GM21526 (cell line): Measurements from ENCODE around the gene AVP.
"Not testable (repeated sequence)": the region's sequence is repeated elsewhere in the genome, so short reads cannot be mapped to it uniquely, and the experiment has no call there.

Experiments
- ATAC-seq: cut with Tn5 transposase; IDR thresholded peaks from one replicate; pipeline ENCODE4 v1.9.1; 2021; ENCODE audit warnings: moderate library complexity; ENCODE audit not compliant: unreplicated experiment, low FRiP score

The AVP gene

GRCh38 chr20:3085571-3086072 lies 1.1 kb upstream of the AVP start:
- no peak for ATAC-seq

- no peak for ATAC-seq
These were observed 449 bp upstream of the AVP start for GRCh38 chr20:3084986-3085360.

- ATAC-seq = no peak
These were observed 1.3 kb downstream of the AVP start for GRCh38 chr20:3082955-3083952.

GRCh38 chr20:3082306-3082951 lies 2.1 kb downstream of the AVP start:
- ATAC-seq = no peak

- no peak for ATAC-seq
These were observed 2.9 kb downstream of the AVP start for GRCh38 chr20:3081641-3082040.

- no peak for ATAC-seq
These were observed 3.6 kb downstream of the AVP start for GRCh38 chr20:3080939-3081388.

- ATAC-seq = no peak
These were observed 6.8 kb downstream of the AVP start for GRCh38 chr20:3077618-3078134.

GRCh38 chr20:3075315-3075714 lies 9.2 kb downstream of the AVP start:
- ATAC-seq = not testable (repeated sequence)

- ATAC-seq = no peak
These were observed 9.7 kb downstream of the AVP start for GRCh38 chr20:3074812-3075211.

- not testable (repeated sequence) for ATAC-seq
These were observed 11.3 kb downstream of the AVP start for GRCh38 chr20:3073251-3073643.

- ATAC-seq = no peak
These were observed 11.8 kb downstream of the AVP start for GRCh38 chr20:3072530-3073250.

- no peak for ATAC-seq
These were observed 12.7 kb downstream of the AVP start, which contains the start of gene OXT for GRCh38 chr20:3071610-3072529. Gene OXT, plus strand, starts transcription at chr20:3071620. Its CDS starts 36 bp downstream, at chr20:3071656.

GRCh38 chr20:3071266-3071609 lies 13.3 kb downstream of the AVP start:
- ATAC-seq = no peak

- ATAC-seq = no peak
These were observed 13.8 kb downstream of the AVP start for GRCh38 chr20:3070725-3071124.

GRCh38 chr20:3068986-3069900 lies 15.3 kb downstream of the AVP start:
- no peak for ATAC-seq

GRCh38 chr20:3068075-3068474 lies 16.4 kb downstream of the AVP start:
- no peak for ATAC-seq

GRCh38 chr20:3067139-3068014 lies 17.1 kb downstream of the AVP start:
- no peak for ATAC-seq

- ATAC-seq = not testable (repeated sequence)
These were observed 20.4 kb downstream of the AVP start for GRCh38 chr20:3064119-3064518.
